ENCODE measurements around the gene SPINK7. TPM values are rescaled to one million over a fixed set of nuclear protein-coding genes. Genes with fewer than 3 reads are reported as not detected.

SPINK7 gene
- total and polyA plus RNA-seq, 2 donors (not counting 1 experiment from before 2014, with no cell fraction given) = not detected

- 78% methylated on average over 3 of the region's 4 CpGs for WGBS (ENCODE audit: insufficient coverage)
- POLR2A ChIA-PET = no interaction called here
- Histone ChIP-seq H3K27ac (ENCODE audit: low read length in 2 of 2) (no peak overlapping the region), H4K20me1 (ENCODE audit: control insufficient read depth, insufficient read depth, low read length, poor library complexity, severe bottlenecking) (no peaks in the 10 kb centered on the region), H3K9ac (ENCODE audit: low read length) (no peak overlapping the region), H3K4me2 (replicated peaks; ENCODE audit: low read depth, low read length, poor library complexity, severe bottlenecking) (no peak overlapping the region), H3K4me1 (ENCODE audit: control insufficient read depth in 2 of 2, insufficient read depth in 2 of 2, low read length in 2 of 2) (no peaks in the 10 kb centered on the region), H2AFZ (ENCODE audit: insufficient read depth, low read depth, low read length, poor library complexity, severe bottlenecking) (no peak overlapping the region), H3K36me3 (replicated peaks in 1 of 2; ENCODE audit: control extremely low read depth in 1 of 2, control insufficient read depth in 1 of 2, extremely low read depth in 1 of 2, insufficient read depth in 2 of 2, low read length in 1 of 2) (no peaks in the 10 kb centered on the region), H3K79me2 (ENCODE audit: control insufficient read depth, insufficient read depth, low read length) (no peaks in the 10 kb centered on the region), H3K4me3 (ENCODE audit: control extremely low read depth in 1 of 5, extremely low read depth in 1 of 5, insufficient read depth in 1 of 5, low read depth in 2 of 5, low read length in 4 of 5) (no peak overlapping the region), H3K9me3 (ENCODE audit: control extremely low read depth in 1 of 3, control insufficient read depth in 2 of 3, insufficient read depth in 1 of 3, low read length in 2 of 3) (peaks cover 0 to 5% (median 0%) of the 10 kb centered on the region in 3 donors), H3K27me3 (replicated peaks in 1 of 4; ENCODE audit: control extremely low read depth in 1 of 4, control insufficient read depth in 3 of 4, insufficient read depth in 4 of 4, low read length in 3 of 4) (no peaks in the 10 kb centered on the region)
- intact Hi-C loops (cut with micrococcal nuclease) = no loop called here
- H3K27me3 Mint-ChIP-seq = peaks cover 7% of the 10 kb centered on the region
- peaks cover 4% of the 10 kb centered on the region for H3K9me3 Mint-ChIP-seq (ENCODE audit: insufficient read depth)
- H3K27ac Mint-ChIP-seq = no peak overlapping the region
- no peak overlapping the region for H3K4me3 Mint-ChIP-seq
- CTCF ChIA-PET = no interaction called here
- TF ChIP-seq CTCF (IDR thresholded peaks at IDR 0.05) (no peak), EZH2 (IDR thresholded peaks at IDR 0.05; ENCODE audit: borderline replicate concordance, insufficient read depth, low read depth, low read length, poor library complexity, severe bottlenecking) (no peak)
- ATAC-seq (ENCODE audit: low read depth) (no peak), DNase-seq (no peak)
- H3K4me1 Mint-ChIP-seq = no peaks in the 10 kb centered on the region
These were observed 21.1 kb downstream of the SPINK7 start for GRCh38 chr5:148333262-148333849.

GRCh38 chr5:148335259-148335658 lies 23.0 kb downstream of the SPINK7 start, which contains the start of gene SPINK9:
SPINK9 (plus strand) TSS chr5:148335559; CDS start chr5:148335614, 55 bp downstream.
- ChIA-PET POLR2A (no interaction called here), CTCF (no interaction called here)
- no peak for DNase-seq
- no peak within 1 kb of the TSS for H3K4me2 ChIP-seq (replicated peaks; ENCODE audit: low read depth, low read length, poor library complexity, severe bottlenecking)
- H3K4me3 ChIP-seq (ENCODE audit: control extremely low read depth in 1 of 5, extremely low read depth in 1 of 5, insufficient read depth in 1 of 5, low read depth in 2 of 5, low read length in 4 of 5) = no peak within 1 kb of the TSS
- no peaks in the 10 kb centered on the region for H3K4me1 ChIP-seq (ENCODE audit: control insufficient read depth in 2 of 2, insufficient read depth in 2 of 2, low read length in 2 of 2)
- H3K9me3 Mint-ChIP-seq (ENCODE audit: insufficient read depth) = peaks cover 2% of the 10 kb centered on the region
- H2AFZ ChIP-seq (ENCODE audit: insufficient read depth, low read depth, low read length, poor library complexity, severe bottlenecking) = no peak within 1 kb of the TSS
- H3K27me3 ChIP-seq (replicated peaks in 1 of 4; ENCODE audit: control extremely low read depth in 1 of 4, control insufficient read depth in 3 of 4, insufficient read depth in 4 of 4, low read length in 3 of 4) = no peaks in the 10 kb centered on the region
- no peak within 1 kb of the TSS for H3K27ac Mint-ChIP-seq
- no peak within 1 kb of the TSS for H3K9ac ChIP-seq (ENCODE audit: low read length)
- H3K9me3 ChIP-seq (ENCODE audit: control extremely low read depth in 1 of 3, control insufficient read depth in 2 of 3, insufficient read depth in 1 of 3, low read length in 2 of 3) = peaks cover 0 to 5% (median 0%) of the 10 kb centered on the region in 3 donors
- no peaks in the 10 kb centered on the region for H4K20me1 ChIP-seq (ENCODE audit: control insufficient read depth, insufficient read depth, low read length, poor library complexity, severe bottlenecking)
- no peaks in the 10 kb centered on the region for H3K79me2 ChIP-seq (ENCODE audit: control insufficient read depth, insufficient read depth, low read length)
- no peak within 1 kb of the TSS for H3K4me3 Mint-ChIP-seq
- no peak for TF ChIP-seq CTCF (IDR thresholded peaks at IDR 0.05)
- TF ChIP-seq EZH2 (IDR thresholded peaks at IDR 0.05; ENCODE audit: borderline replicate concordance, insufficient read depth, low read depth, low read length, poor library complexity, severe bottlenecking) = no peak
- H3K27ac ChIP-seq (ENCODE audit: low read length in 2 of 2) = no peak within 1 kb of the TSS
- no peaks in the 10 kb centered on the region for H3K36me3 ChIP-seq (replicated peaks in 1 of 2; ENCODE audit: control extremely low read depth in 1 of 2, control insufficient read depth in 1 of 2, extremely low read depth in 1 of 2, insufficient read depth in 2 of 2, low read length in 1 of 2)
- WGBS (ENCODE audit: insufficient coverage) = no CpG with 5 or more reads among the region's 3 CpGs
- H3K27me3 Mint-ChIP-seq = peaks cover 7% of the 10 kb centered on the region
- intact Hi-C loops (cut with micrococcal nuclease) = no loop called here
- ATAC-seq (ENCODE audit: low read depth) = no peak
- H3K4me1 Mint-ChIP-seq = no peaks in the 10 kb centered on the region
